ENCODE results near the gene GLRA2.

GRCh38 chrX:14672611-14673172, 143.4 kb downstream of the GLRA2 start:
- TF ChIP-seq CTCF (IDR thresholded peaks at IDR 0.05 in 4 of 5, conservative IDR thresholded peaks at IDR 0.05 in 1 of 5) (no peak), POLR2A (IDR thresholded peaks at IDR 0.05) (no peak)

Data from gastrocnemius medialis (tissue), 4 donors.